ENCODE data around the gene ATG9A.

DNA sequence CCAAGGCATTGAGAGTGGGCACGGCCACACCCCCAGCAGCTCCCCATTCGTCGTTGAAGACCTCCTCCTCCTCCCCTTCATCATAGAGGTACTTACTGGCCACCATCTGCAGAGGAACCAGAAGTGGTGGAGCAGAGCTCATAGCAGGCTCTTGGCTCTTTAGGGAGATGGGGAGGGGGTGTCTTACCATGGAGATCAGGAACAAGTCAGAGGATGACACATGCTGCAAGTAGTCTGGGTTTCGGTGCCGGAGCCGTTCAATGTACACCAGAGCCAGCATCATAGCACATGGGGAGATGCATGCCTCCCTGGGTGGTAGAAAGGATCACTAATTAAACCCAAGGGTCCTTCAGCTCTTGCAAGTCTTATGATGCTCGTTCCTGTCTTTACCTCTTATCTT is 54.6 kb downstream of the ATG9A start:
- TF ChIP-seq, protein P1, sequence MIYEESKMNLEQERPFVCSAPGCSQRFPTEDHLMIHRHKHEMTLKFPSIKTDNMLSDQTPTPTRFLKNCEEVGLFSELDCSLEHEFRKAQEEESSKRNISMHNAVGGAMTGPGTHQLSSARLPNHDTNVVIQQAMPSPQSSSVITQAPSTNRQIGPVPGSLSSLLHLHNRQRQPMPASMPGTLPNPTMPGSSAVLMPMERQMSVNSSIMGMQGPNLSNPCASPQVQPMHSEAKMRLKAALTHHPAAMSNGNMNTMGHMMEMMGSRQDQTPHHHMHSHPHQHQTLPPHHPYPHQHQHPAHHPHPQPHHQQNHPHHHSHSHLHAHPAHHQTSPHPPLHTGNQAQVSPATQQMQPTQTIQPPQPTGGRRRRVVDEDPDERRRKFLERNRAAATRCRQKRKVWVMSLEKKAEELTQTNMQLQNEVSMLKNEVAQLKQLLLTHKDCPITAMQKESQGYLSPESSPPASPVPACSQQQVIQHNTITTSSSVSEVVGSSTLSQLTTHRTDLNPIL (CRISPR knock-in tag; IDR thresholded peaks at IDR 0.05; ENCODE audit: low read depth) = no peak
- TF ChIP-seq ESRRG (CRISPR knock-in tag; IDR thresholded peaks at IDR 0.05) = no peak
- TF ChIP-seq ZFP3 (CRISPR knock-in tag; IDR thresholded peaks at IDR 0.05) = no peak
